GM10266 (cell line): ENCODE results near the gene TDP1.

ENCODE experiments used
- DNase-seq: peaks from one replicate; pipeline ENCODE4 v3.0.0; 2012; ENCODE audit errors: extremely low spot score
- CTCF ChIP-seq: IDR thresholded peaks from 2 replicates; pipeline ENCODE4 v1.5.1; 2012; ENCODE audit warnings: mild to moderate bottlenecking, low read depth; ENCODE audit not compliant: control insufficient read depth, insufficient read depth; ENCODE audit errors: missing control alignments

The TDP1 gene

GRCh38 chr14:90060965-90061684, 105.4 kb downstream of the TDP1 start:
- no peak for TF ChIP-seq CTCF
- DNase-seq, result peak; percentile 58

- DNase-seq, result peak; percentile 57
- no peak for TF ChIP-seq CTCF
Measured at GRCh38 chr14:90061685-90062126, 106.0 kb downstream of the TDP1 start, which contains the start of gene KCNK13. KCNK13 (plus strand) TSS chr14:90061994; CDS start chr14:90062206, 212 bp downstream.

- DNase-seq, result peak; percentile 35
- no peak for TF ChIP-seq CTCF
Measured at GRCh38 chr14:90062127-90062794, 106.5 kb downstream of the TDP1 start.

GRCh38 chr14:90062822-90063539, 107.3 kb downstream of the TDP1 start:
- no peak for DNase-seq
- no peak for TF ChIP-seq CTCF

- DNase-seq, result no peak
- TF ChIP-seq CTCF, result no peak
Measured at GRCh38 chr14:90072350-90072749, 116.6 kb downstream of the TDP1 start.

- no peak for DNase-seq
- TF ChIP-seq CTCF, result no peak
Measured at GRCh38 chr14:90079576-90079975, 123.8 kb downstream of the TDP1 start.
